Activated CD4-positive, alpha-beta T cell treated with anti-CD3 and anti-CD28 coated beads, Interleukin-2, amount 50 U/mL, for 16 hours (primary cell): ENCODE results near the gene RTP5.

Experiments used
- DNase-seq: peaks from one replicate; pipeline ENCODE4 v3.0.0-alpha.2; 2020

The RTP5 gene

DNA sequence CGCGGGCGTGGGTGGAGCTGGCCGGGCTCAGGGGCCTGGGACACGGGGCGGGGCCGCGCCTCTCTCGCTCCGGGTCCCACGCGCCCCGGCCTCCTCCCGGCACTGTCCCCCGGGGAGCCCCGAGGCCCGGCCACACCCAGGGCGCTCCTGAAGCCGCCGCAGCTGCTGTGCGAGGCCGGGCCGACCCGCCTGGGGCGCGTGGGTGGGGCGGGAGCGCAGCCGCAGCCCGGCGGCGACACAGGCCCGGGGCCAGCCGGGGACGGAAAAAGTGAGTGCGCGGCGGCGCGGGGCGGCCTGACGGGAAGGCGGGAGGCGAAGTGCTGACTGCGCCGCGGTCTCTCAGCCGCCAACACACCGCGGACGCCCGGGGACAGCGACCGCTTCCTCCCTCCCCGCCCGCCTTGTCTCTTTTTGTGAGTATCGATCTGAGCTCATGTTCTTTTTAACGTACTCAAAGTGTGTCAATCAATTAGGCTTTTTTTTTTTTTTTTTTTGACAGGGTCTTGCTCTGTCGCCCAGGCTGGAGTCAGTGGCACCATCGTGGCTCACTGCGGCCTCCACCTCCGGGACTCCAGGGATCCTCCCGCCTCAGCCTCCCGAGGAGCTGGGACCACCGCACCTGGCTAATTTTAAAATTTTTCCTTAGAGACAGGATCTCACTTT, 25.3 kb upstream of the RTP5 start:
- peak; percentile 79 for DNase-seq

DNA sequence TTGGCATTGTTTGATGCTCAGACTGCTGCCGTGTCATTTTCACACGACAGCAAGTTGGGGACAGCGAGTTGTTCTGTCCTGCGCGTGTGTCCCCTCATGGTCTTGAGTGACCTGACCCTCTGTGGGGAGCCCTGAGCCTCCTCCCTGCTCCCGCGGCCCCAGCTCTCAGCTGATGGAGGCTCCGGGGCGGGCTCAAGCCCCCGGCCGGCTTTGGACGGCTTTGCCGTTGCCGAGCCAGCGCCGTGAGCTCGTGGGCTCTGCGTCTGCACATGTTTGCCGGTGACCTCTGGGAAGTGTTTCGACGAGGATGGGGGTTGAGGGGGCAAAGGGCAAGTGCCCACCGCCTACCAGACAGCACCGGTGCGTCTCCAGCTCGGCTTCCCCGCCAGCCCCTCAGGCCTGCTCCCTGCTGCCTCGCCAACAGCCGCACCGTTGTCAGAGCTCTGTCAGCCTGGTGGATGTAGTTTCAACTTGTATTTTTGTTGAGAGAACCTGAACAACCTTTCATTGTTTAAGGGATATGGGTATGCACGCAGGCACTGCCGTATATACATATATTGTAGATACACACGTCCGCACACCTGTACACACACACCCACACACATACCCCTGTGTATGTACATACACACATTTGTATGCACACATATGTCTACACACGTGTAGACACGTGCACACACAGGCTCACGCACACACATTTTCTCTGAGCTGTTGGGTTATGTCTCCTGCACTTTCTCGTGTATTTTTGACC, 24.5 kb upstream of the RTP5 start:
- DNase-seq = no peak

DNA sequence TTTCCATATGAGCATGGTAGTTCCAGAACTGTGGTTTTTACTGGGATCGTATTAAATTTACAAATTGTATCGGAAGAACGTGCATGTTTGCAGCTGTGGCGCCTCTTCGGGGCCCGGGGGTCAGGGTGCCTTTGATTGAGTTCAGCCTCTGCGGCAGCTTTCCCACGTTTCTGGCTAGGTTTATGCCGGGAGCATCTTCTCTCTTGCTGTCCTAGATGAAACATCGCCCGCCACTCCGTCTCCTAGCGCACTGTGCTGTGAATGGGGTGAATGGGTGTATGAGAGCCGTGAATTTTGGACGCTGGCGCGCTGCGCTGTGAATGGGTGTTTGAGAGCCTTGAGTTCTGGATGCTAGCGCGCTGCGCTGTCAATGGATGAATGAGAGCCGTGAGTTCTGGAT, 23.1 kb upstream of the RTP5 start:
- no peak for DNase-seq

GRCh38 chr2:241848761-241849615, 20.5 kb upstream of the RTP5 start:
- no peak for DNase-seq

GRCh38 chr2:241849616-241850543, 19.6 kb upstream of the RTP5 start:
- DNase-seq = no peak

DNA sequence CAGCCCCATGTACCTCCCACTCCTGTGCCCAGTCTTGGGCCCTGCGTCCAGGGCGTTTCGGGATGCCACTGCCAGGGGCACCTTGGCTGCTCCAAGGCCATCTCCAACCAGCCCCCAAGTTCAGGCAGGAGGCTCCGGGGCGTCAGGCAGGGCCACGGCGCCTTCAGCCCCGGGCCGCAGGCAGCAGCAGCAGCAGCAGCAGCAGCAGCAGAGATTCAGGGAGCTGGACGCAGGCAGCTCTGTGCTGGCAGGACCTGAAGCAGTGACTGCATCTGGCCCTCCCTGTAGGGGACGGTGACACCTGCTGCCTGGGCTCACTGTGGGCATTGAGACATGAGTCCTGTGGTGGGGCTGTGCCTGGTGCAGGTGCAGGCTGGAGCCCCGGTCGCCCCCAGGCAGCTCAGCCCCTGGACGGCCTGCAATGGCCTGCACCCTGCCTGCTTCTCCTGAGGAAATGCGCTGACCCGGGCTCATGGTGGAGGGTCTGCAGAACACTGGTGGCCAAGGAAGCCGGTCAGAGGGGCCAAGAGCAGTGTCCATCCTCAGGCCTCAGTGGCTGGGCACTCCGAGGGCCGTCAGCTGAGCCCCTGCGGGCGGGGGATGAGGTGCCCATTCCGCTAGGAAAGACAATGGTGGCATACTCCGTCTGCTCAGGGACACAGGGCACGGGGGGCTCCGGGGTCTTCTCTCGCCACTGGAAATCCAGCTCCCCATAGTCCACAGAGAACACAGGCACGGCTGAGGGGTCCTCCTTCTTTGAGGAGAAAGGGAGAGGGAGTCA, 18.8 kb upstream of the RTP5 start:
- no peak for DNase-seq

DNA sequence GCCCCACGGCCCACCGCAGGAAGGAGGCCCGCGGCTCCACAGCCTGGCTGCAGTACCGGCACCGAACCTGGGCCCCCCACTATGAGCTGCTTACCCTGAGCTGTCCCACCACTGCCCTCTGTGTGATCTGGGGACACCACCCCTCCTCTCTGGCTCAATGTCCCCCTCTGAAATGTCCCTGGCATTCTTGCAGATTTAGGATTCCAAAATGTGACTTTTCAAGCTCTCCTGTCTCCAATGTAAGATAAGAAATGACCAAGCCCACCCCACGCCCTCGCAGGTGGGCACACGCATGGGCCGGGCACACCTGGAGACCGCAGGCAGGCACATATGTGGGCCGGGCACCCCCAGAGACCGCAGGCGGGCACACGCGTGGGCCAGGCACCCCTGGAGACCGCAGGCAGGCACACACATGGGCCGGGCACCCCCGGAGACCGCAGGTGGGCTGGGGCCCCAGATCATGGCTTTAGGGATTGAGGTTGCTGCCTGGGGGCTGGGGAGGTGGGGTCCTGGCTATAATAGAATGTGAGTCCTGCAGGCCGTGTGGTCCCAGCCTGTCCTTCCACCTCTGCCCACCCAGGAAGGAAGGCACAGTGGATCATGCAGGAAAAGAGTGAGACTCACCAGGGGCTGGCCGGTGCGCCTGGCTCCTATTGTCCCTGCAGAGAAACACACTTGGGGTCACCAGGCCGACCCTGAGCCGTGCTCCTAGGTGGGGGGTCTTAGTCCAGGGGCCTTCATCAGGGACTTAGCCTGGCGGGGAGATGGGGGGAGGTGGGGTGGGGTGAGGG, 18.0 kb upstream of the RTP5 start:
- DNase-seq = no peak

- no peak for DNase-seq
These were observed 17.2 kb upstream of the RTP5 start for GRCh38 chr2:241852116-241852980.

GRCh38 chr2:241852981-241853631, 16.4 kb upstream of the RTP5 start:
- DNase-seq = no peak

- no peak for DNase-seq
These were observed 15.7 kb upstream of the RTP5 start for GRCh38 chr2:241853651-241854341.

GRCh38 chr2:241854342-241855244, 14.9 kb upstream of the RTP5 start:
- no peak for DNase-seq

- no peak for DNase-seq
These were observed 14.2 kb upstream of the RTP5 start for GRCh38 chr2:241855245-241855887.

DNA sequence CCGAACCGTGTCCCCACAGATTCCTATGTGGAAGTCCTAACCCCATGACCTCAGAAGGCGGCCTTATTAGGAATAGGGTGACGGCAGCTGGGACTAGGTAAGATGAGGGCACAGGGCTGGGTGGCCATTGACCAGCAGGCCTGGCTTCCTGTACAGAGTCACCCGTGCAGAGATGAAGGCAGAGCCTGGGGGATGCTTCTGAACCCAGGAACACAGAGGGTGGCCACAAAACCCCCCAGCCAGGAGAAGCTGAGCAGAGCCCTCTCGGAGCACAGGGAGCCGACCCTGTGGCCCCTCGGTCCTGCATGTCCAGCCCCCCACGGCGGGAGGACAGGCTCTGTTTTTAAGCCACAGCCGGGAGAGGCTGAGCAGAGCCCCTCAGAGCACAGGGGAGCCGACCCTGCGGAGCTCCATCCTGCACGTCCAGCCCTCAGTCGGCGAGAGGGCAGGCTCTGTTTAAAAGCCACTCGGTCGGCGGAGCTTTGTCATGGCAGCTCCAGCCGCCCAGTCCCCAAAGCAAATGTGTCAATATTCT, 13.6 kb upstream of the RTP5 start:
- DNase-seq = no peak

DNA sequence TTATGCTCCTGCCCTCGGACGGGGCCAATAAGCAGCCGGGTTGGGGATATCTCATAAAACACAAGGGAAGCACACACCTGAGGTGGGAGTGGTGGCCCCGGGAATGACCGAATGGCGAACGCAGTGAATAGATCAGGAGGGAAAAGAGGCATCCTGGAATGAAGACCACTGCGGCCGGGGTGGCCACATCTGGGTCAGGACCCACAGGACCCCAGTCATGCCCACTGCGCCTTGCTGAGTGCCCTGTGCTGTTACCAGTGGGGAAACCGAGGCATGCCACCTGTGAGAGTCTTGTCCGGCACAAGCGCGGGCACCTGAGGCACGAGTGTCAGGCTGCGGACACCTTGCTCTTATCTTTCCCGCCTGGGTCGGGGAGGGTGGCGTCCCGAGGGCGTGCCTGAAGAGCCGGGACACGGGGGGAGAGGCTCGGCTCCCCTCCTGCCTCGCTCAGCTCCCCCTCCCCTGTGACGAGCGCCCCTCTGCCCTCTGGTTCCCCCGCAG, 12.4 kb upstream of the RTP5 start:
- no peak for DNase-seq

- no peak for DNase-seq
These were observed 11.9 kb upstream of the RTP5 start for GRCh38 chr2:241857572-241858121.
